Liver (tissue), 9 donors: Measurements from ENCODE around the gene SH2D4B. TPM values are rescaled to one million over a fixed set of nuclear protein-coding genes. Genes with fewer than 3 reads are reported as not detected.

Source experiments
- DNase-seq: peaks from one replicate; pipeline ENCODE4 v3.0.0-alpha.2; 2017; ENCODE audit warnings: low spot score
- H3K27ac ChIP-seq, 2 donors: one replicate each; pipeline ENCODE4 v1.7.0; 2013; ENCODE audit warnings: inconsistent platforms in 2 of 2, low read length in 2 of 2, control low read depth in 1 of 2, low read depth in 1 of 2, mild to moderate bottlenecking in 1 of 2
- H3K27me3 ChIP-seq, 4 donors: one replicate each; pipeline versions ENCODE4 v1.6.1 to v1.7.0; 2013; ENCODE audit warnings: low read length in 3 of 4, inconsistent platforms in 1 of 4, mild to moderate bottlenecking in 1 of 4, moderate library complexity in 1 of 4; ENCODE audit not compliant: control insufficient read depth in 4 of 4, insufficient read depth in 4 of 4
- H3K36me3 ChIP-seq, 4 donors: one replicate each; pipeline versions ENCODE4 v1.6.1 to v1.7.0; 2013; ENCODE audit warnings: low read length in 3 of 4, mild to moderate bottlenecking in 3 of 4, low read depth in 1 of 4, moderate library complexity in 1 of 4; ENCODE audit not compliant: control insufficient read depth in 4 of 4, insufficient read depth in 3 of 4
- H3K4me1 ChIP-seq, 4 donors: one replicate each; pipeline versions ENCODE4 v1.6.1 to v1.7.0; 2013; ENCODE audit warnings: low read length in 3 of 4, mild to moderate bottlenecking in 3 of 4, moderate library complexity in 1 of 4; ENCODE audit not compliant: control insufficient read depth in 4 of 4, insufficient read depth in 4 of 4
- H3K4me3 ChIP-seq, 3 donors: one replicate each; pipeline versions ENCODE4 v1.6.1 to v1.7.0; 2013; ENCODE audit warnings: low read length in 3 of 3, control low read depth in 1 of 3, low read depth in 1 of 3, mild to moderate bottlenecking in 1 of 3
- H3K9ac ChIP-seq, 2 donors: one replicate each; pipeline ENCODE4 v1.7.0; 2013; ENCODE audit warnings: low read length in 2 of 2, mild to moderate bottlenecking in 2 of 2, moderate library complexity in 2 of 2, control low read depth in 1 of 2, low read depth in 1 of 2
- H3K9me3 ChIP-seq, 4 donors: one replicate each; pipeline versions ENCODE4 v1.6.1 to v1.7.0; 2013; ENCODE audit warnings: low read length in 3 of 4; ENCODE audit not compliant: control insufficient read depth in 4 of 4
- ATF3 ChIP-seq: IDR thresholded peaks from 2 replicates; pipeline ENCODE4 v1.6.1; 2016; ENCODE audit warnings: antibody characterized with exemption
- CTCF ChIP-seq: fragments of 150-350 bp; IDR thresholded peaks from 2 replicates; pipeline ENCODE4 v1.5.1; 2017; ENCODE audit warnings: improper control_type of control experiment, low read depth, low read length; ENCODE audit not compliant: missing input control
- EGR1 ChIP-seq, 2 donors: IDR thresholded peaks; 2 replicates each; pipeline ENCODE4 v1.6.1; 2016 to 2018; ENCODE audit warnings: antibody characterized with exemption in 2 of 2, low read depth in 2 of 2
- FOXA1 ChIP-seq: IDR thresholded peaks from 2 replicates; pipeline ENCODE4 v1.6.1; 2016; ENCODE audit warnings: antibody characterized with exemption
- FOXA2 ChIP-seq: IDR thresholded peaks from 2 replicates; pipeline ENCODE4 v1.6.1; 2016; ENCODE audit warnings: antibody characterized with exemption
- HNF4A ChIP-seq, 2 donors: conservative IDR thresholded peaks; 2 replicates each; pipeline ENCODE4 v1.6.1; 2016; ENCODE audit warnings: antibody characterized with exemption in 2 of 2, mild to moderate bottlenecking in 2 of 2
- HNF4G ChIP-seq: IDR thresholded peaks from 2 replicates; pipeline ENCODE4 v1.6.1; 2016; ENCODE audit warnings: antibody characterized with exemption
- JUND ChIP-seq, 2 donors: IDR thresholded peaks; 2 replicates each; pipeline ENCODE4 v1.6.1; 2016; ENCODE audit warnings: antibody characterized with exemption in 2 of 2
- MAX ChIP-seq: IDR thresholded peaks from 2 replicates; pipeline ENCODE4 v1.6.1; 2016; ENCODE audit warnings: antibody characterized with exemption
- NR2F2 ChIP-seq: IDR thresholded peaks from 2 replicates; pipeline ENCODE4 v1.6.1; 2016; ENCODE audit warnings: antibody characterized with exemption
- RAD21 ChIP-seq, 2 donors: IDR thresholded peaks; 2 replicates each; pipeline ENCODE4 v1.6.1; 2016; ENCODE audit warnings: antibody characterized with exemption in 2 of 2, mild to moderate bottlenecking in 2 of 2
- REST ChIP-seq: IDR thresholded peaks from 2 replicates; pipeline ENCODE4 v1.6.1; 2016; ENCODE audit warnings: antibody characterized with exemption, mild to moderate bottlenecking
- RXRA ChIP-seq, 2 donors: IDR thresholded peaks; 2 replicates each; pipeline ENCODE4 v1.6.1; 2017 to 2018; ENCODE audit warnings: antibody characterized with exemption in 2 of 2, mild to moderate bottlenecking in 1 of 2
- YY1 ChIP-seq: IDR thresholded peaks from 2 replicates; pipeline ENCODE4 v1.6.1; 2016; ENCODE audit warnings: antibody characterized with exemption, mild to moderate bottlenecking
- ZBTB33 ChIP-seq: IDR thresholded peaks from 2 replicates; pipeline ENCODE4 v1.6.1; 2016; ENCODE audit warnings: antibody characterized with exemption
- WGBS: extraction: QIAGEN DNeasy Blood & Tissue Kit; methylation state at CpG from one replicate; pipeline ENCODE4 v1.1.7; 2013; 5-methylcytosine and 5-hydroxymethylcytosine counted together
- polyA plus RNA-seq, 2 donors: library from polyadenylated mRNA; stranded (reverse) in 1 of 2; unstranded in 1 of 2; fragments of 200-250 nt in 1 of 2; fragments of >200 nt in 1 of 2; fragmentation: Nextera tagmentation in 1 of 2; extraction: Ambion mirVana in 1 of 2; gene quantifications; one replicate each; pipeline versions ENCODE4 v1.2.1 to v1.2.3, GENCODE V29; 2013 to 2015
- total RNA-seq, 2 donors: library from RNA; depleted of rRNA; stranded (reverse); fragments of >200 nt; gene quantifications; one replicate each; pipeline ENCODE4 v1.2.3, GENCODE V29; 2014
- donor health status: healthy.
- donor health status: healthy.
- donor health status: healthy.
- donor health status: healthy.
- donor health status: healthy.

SH2D4B gene
- total and polyA plus RNA-seq, 4 donors, result 0.19 TPM; not detected in 3

- WGBS, result 88% methylated on average over 6 of the region's 6 CpGs
- TF ChIP-seq EGR1 (IDR thresholded peaks at IDR 0.05; ENCODE audit: low read depth in 2 of 2), result no peak
- no peaks in the 10 kb centered on the region for H3K9me3 ChIP-seq
- H3K36me3 ChIP-seq, result peaks cover 0 to 11% (median 7%) of the 10 kb centered on the region in 4 donors
- H3K9ac ChIP-seq, result no peak overlapping the region
- H3K4me1 ChIP-seq, result peaks cover 13 to 32% (median 21%) of the 10 kb centered on the region in 4 donors
- H3K27ac ChIP-seq, result no peak overlapping the region
- no peak overlapping the region for H3K4me3 ChIP-seq
- no peaks in the 10 kb centered on the region for H3K27me3 ChIP-seq
- no peak for DNase-seq
These were observed 31.5 kb upstream of the SH2D4B start for GRCh38 chr10:80506189-80506575.

GRCh38 chr10:80506836-80507487, 30.7 kb upstream of the SH2D4B start:
- WGBS, result 91% methylated on average over 13 of the region's 13 CpGs
- Histone ChIP-seq H3K4me1 (peaks cover 13 to 24% (median 18%) of the 10 kb centered on the region in 4 donors), H3K27me3 (no peaks in the 10 kb centered on the region), H3K9me3 (no peaks in the 10 kb centered on the region), H3K27ac (peak overlapping the region in 1 of 2 donors; percentile 5), H3K9ac (no peak overlapping the region), H3K4me3 (no peak overlapping the region), H3K36me3 (peaks cover 0 to 13% (median 8%) of the 10 kb centered on the region in 4 donors)
- no peak for TF ChIP-seq MAX
- peak; percentile 1 for TF ChIP-seq CTCF
- DNase-seq, result no peak

GRCh38 chr10:80509108-80509402, 28.6 kb upstream of the SH2D4B start:
- Histone ChIP-seq H3K27ac (peak overlapping the region in 1 of 2 donors; percentile 56), H3K9me3 (no peaks in the 10 kb centered on the region), H3K36me3 (peaks cover 9 to 28% (median 22%) of the 10 kb centered on the region in 4 donors), H3K4me1 (peaks cover 12 to 16% (median 15%) of the 10 kb centered on the region in 4 donors), H3K4me3 (no peak overlapping the region), H3K9ac (no peak overlapping the region), H3K27me3 (no peaks in the 10 kb centered on the region)
- TF ChIP-seq YY1 (no peak), JUND (IDR thresholded peaks at IDR 0.05) (no peak), REST (no peak), RAD21 (IDR thresholded peaks at IDR 0.05) (no peak), RXRA (IDR thresholded peaks at IDR 0.05) (no peak), FOXA1 (no peak), ATF3 (no peak), HNF4A (conservative IDR thresholded peaks at IDR 0.05) (no peak), FOXA2 (no peak), NR2F2 (no peak), MAX (no peak), CTCF (no peak), HNF4G (no peak), ZBTB33 (no peak)
- no peak for DNase-seq
- WGBS, result 85% methylated on average over 8 of the region's 8 CpGs
